OCI-LY1 (cell line): Measurements from ENCODE around the gene SPATA16.

Source experiments
- EZH2 ChIP-seq: fragments of 200-600 bp; sonication (generic), shearing (Covaris generic); IDR thresholded peaks from 2 replicates; pipeline ENCODE4 v1.8.0; 2017; ENCODE audit warnings: borderline replicate concordance, mixed run types, mild to moderate bottlenecking, antibody characterized with exemption, low read length, moderate library complexity, mixed read lengths
- TF ChIP-seq, protein P1 (sequence below): fragments of 200-600 bp; sonication (generic), shearing (Covaris generic); IDR thresholded peaks from 2 replicates; pipeline ENCODE4 v1.5.1; 2017; ENCODE audit warnings: mild to moderate bottlenecking, antibody characterized with exemption, low read length, moderate library complexity, mixed read lengths

DNA sequence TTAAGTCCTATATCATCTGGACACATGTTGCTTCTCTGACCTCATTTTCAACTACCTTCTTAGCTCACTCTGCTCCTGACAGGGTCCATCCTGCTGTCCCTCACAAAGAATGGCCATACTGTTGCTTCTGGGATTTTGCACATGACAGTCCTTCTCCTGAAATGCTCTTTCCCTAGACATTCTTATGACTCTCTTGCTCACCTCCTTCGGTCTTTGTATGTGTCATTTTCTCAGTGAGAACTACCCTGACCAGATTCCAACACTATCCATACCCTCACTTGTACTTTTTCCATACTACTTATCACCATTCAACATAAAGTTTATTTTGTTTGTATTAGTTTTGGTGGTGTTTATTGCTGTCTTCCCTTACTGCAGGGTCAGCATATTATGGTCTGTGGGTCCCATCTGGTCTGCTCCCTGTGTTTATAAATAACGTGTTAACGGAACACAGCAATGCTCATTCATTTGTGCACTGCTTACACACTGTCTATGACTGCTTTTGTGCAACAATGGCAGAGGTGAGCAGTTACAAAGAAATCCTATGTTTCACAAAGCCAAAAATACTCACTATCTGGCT is 159.5 kb downstream of the SPATA16 start:
- TF ChIP-seq, protein P1, sequence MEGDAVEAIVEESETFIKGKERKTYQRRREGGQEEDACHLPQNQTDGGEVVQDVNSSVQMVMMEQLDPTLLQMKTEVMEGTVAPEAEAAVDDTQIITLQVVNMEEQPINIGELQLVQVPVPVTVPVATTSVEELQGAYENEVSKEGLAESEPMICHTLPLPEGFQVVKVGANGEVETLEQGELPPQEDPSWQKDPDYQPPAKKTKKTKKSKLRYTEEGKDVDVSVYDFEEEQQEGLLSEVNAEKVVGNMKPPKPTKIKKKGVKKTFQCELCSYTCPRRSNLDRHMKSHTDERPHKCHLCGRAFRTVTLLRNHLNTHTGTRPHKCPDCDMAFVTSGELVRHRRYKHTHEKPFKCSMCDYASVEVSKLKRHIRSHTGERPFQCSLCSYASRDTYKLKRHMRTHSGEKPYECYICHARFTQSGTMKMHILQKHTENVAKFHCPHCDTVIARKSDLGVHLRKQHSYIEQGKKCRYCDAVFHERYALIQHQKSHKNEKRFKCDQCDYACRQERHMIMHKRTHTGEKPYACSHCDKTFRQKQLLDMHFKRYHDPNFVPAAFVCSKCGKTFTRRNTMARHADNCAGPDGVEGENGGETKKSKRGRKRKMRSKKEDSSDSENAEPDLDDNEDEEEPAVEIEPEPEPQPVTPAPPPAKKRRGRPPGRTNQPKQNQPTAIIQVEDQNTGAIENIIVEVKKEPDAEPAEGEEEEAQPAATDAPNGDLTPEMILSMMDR: no peak
- TF ChIP-seq EZH2: no peak
